Activated naive CD8-positive, alpha-beta T cell treated with anti-CD3 and anti-CD28 coated beads, Interleukin-2, amount 50 U/mL, for 24 hours (primary cell): ENCODE measurements around the gene TAAR8.
"Not testable (repeated sequence)": the region's sequence is repeated elsewhere in the genome, so short reads cannot be mapped to it uniquely, and the experiment has no call there.

Experiments used
- ATAC-seq: fragments of 150-1000 bp; cut with Tn5 transposase; one replicate; pipeline ENCODE4 v1.10.0; 2021
- DNase-seq: peaks from one replicate; pipeline ENCODE4 v3.0.0; 2021
- H3K27ac Mint-ChIP-seq: one replicate; pipeline ENCODE4 v1.8.0; 2021; ENCODE audit warnings: mild to moderate bottlenecking, mixed read lengths
- H3K27me3 Mint-ChIP-seq: one replicate; pipeline ENCODE4 v1.8.0; 2021; ENCODE audit warnings: mixed read lengths
- H3K36me3 Mint-ChIP-seq: one replicate; pipeline ENCODE4 v1.8.0; 2021; ENCODE audit warnings: low read depth, mixed read lengths
- H3K4me1 Mint-ChIP-seq: one replicate; pipeline ENCODE4 v1.8.0; 2021; ENCODE audit warnings: mixed read lengths
- H3K4me3 Mint-ChIP-seq: one replicate; pipeline ENCODE4 v1.8.0; 2021; ENCODE audit warnings: mild to moderate bottlenecking, moderate library complexity, mixed read lengths
- H3K9me3 Mint-ChIP-seq: one replicate; pipeline ENCODE4 v1.8.0; 2021; ENCODE audit warnings: mixed read lengths

Gene TAAR8

DNA sequence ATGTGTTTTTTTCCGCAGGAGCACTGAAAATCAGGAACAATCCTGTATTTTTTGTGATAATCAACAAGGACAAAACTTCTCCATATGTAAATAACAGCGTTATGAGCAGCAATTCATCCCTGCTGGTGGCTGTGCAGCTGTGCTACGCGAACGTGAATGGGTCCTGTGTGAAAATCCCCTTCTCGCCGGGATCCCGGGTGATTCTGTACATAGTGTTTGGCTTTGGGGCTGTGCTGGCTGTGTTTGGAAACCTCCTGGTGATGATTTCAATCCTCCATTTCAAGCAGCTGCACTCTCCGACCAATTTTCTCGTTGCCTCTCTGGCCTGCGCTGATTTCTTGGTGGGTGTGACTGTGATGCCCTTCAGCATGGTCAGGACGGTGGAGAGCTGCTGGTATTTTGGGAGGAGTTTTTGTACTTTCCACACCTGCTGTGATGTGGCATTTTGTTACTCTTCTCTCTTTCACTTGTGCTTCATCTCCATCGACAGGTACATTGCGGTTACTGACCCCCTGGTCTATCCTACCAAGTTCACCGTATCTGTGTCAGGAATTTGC lies 17.8 kb downstream of the TAAR8 start, which contains the start of gene TAAR6:
TAAR6 (plus strand) TSS at position 102 of the 557 bp plus-strand sequence; CDS start at position 102, 0 bp downstream.
- Mint-ChIP-seq H3K27ac (no peak within 1 kb of the TSS), H3K9me3 (no peaks in the 10 kb centered on the region), H3K27me3 (peaks cover 15% of the 10 kb centered on the region), H3K4me1 (no peaks in the 10 kb centered on the region), H3K4me3 (no peak within 1 kb of the TSS), H3K36me3 (no peaks in the 10 kb centered on the region)
- ATAC-seq: no peak
- DNase-seq: no peak

GRCh38 chr6:132571774-132572173 lies 19.3 kb downstream of the TAAR8 start:
- H3K9me3 Mint-ChIP-seq: no peaks in the 10 kb centered on the region
- no peaks in the 10 kb centered on the region for H3K4me1 Mint-ChIP-seq
- ATAC-seq (no peak), DNase-seq (no peak)
- H3K36me3 Mint-ChIP-seq: no peaks in the 10 kb centered on the region
- H3K27me3 Mint-ChIP-seq: peaks cover 15% of the 10 kb centered on the region
- H3K27ac Mint-ChIP-seq: no peak overlapping the region
- no peak overlapping the region for H3K4me3 Mint-ChIP-seq

- DNase-seq (no peak), ATAC-seq (no peak)
- Mint-ChIP-seq H3K27me3 (peaks cover 4% of the 10 kb centered on the region), H3K4me1 (no peaks in the 10 kb centered on the region), H3K27ac (no peak overlapping the region), H3K4me3 (no peak overlapping the region), H3K36me3 (no peaks in the 10 kb centered on the region), H3K9me3 (peaks cover 4% of the 10 kb centered on the region)
These were observed 32.2 kb downstream of the TAAR8 start for GRCh38 chr6:132584698-132585097.

GRCh38 chr6:132587424-132587823 lies 35.0 kb downstream of the TAAR8 start:
- Mint-ChIP-seq H3K36me3 (no peaks in the 10 kb centered on the region), H3K4me1 (no peaks in the 10 kb centered on the region)

DNA sequence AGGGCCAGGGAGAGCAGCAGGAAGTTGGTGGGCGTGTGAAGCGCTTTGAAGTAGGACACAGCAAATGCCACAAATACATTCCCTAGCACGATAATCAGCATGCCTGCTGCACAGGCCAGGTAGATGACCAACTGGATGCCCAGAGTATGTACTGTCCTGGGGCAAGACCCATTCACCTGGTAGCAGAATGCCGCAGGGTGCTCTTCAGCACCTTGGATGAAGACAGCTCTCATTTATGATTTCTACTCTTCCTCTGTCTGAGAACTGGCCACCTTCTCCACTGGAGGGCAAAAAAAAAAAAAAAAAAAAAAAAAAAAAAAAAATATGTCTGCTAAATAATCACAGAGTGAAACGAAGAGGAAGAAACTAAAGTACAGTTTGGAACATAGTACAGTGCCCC lies 37.0 kb downstream of the TAAR8 start, which contains the start of gene TAAR5:
TAAR5 (minus strand) TSS at position 288 of the 400 bp plus-strand sequence; CDS start at position 233, 55 bp downstream.
- DNase-seq (no peak), ATAC-seq (no peak)
- peaks cover 9% of the 10 kb centered on the region for H3K27me3 Mint-ChIP-seq
- no peaks in the 10 kb centered on the region for H3K4me1 Mint-ChIP-seq
- H3K36me3 Mint-ChIP-seq: no peaks in the 10 kb centered on the region
- no peaks in the 10 kb centered on the region for H3K9me3 Mint-ChIP-seq
- H3K4me3 Mint-ChIP-seq: no peak within 1 kb of the TSS
- H3K27ac Mint-ChIP-seq: no peak within 1 kb of the TSS

More at GRCh38 chr6:132587424-132587823, 35.0 kb downstream of the TAAR8 start:
- Mint-ChIP-seq H3K9me3 (no peaks in the 10 kb centered on the region), H3K4me3 (no peak overlapping the region), H3K27me3 (peaks cover 7% of the 10 kb centered on the region), H3K27ac (no peak overlapping the region)
- ATAC-seq: no peak
- DNase-seq: no peak

DNA sequence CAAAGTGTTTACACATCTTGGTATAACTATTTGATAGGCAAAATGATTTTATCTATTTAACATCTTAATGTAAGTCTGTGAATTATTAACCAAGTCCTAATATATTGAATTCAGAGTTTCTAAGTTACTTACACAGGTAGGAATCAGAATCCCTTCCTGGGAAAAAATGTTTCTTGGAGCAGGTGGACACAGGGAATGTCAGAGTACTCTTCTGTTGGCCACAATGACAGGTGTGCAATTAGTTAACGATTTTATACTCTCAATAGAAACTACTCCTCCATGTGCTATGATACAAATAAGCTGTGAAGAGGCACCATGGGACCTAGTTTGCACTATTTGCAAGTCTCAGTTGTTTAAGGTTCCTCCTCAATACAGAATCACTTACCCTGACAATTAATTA lies 37.9 kb downstream of the TAAR8 start:
- no peak overlapping the region for H3K4me3 Mint-ChIP-seq
- no peaks in the 10 kb centered on the region for H3K4me1 Mint-ChIP-seq
- peaks cover 9% of the 10 kb centered on the region for H3K27me3 Mint-ChIP-seq
- DNase-seq: no peak
- H3K36me3 Mint-ChIP-seq: no peaks in the 10 kb centered on the region
- no peak for ATAC-seq
- H3K27ac Mint-ChIP-seq: no peak overlapping the region
- H3K9me3 Mint-ChIP-seq: no peaks in the 10 kb centered on the region

DNA sequence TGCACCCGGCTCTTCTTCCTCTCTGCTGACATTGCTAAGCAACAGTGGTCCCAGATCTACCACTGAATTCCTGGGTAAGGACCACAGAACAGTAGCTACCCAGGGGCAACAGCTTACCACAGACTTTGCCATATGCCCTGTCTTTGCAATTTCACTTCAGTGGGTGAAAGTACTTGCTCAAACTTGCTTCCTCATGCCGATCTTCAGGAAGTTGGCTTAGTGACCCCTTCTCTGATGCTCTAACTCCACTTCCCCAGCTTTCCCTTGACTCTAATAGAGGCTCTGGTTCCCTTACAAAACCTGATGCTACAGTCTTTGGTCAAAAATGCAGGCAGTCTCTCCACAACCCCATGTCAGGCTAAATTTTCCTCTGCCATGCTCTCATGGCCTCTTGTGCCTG lies 40.4 kb downstream of the TAAR8 start:
- no peak for ATAC-seq
- no peaks in the 10 kb centered on the region for H3K4me1 Mint-ChIP-seq
- no peaks in the 10 kb centered on the region for H3K36me3 Mint-ChIP-seq
- no peak overlapping the region for H3K4me3 Mint-ChIP-seq
- no peak for DNase-seq
- H3K27me3 Mint-ChIP-seq: peaks cover 9% of the 10 kb centered on the region
- no peaks in the 10 kb centered on the region for H3K9me3 Mint-ChIP-seq
- no peak overlapping the region for H3K27ac Mint-ChIP-seq

DNA sequence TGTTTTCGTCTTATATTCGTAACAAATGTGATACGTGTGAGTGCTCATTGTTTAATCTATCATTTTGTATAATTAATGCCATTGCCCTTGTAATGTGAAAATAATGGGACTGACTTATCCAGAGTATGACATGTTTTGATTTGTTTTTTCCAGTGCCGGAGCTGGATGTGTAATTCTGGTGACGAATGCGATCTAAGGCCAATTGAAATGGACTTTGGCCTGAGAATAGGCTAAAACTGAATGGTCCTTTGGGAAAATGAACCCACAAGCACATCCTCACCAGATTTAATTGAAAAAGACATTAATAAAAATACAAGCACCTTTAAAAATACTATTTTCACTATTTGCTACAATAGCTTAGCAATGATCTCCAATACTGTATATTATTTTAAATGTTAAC lies 43.7 kb downstream of the TAAR8 start:
- Mint-ChIP-seq H3K27me3 (peaks cover 18% of the 10 kb centered on the region), H3K9me3 (no peaks in the 10 kb centered on the region), H3K4me3 (no peak overlapping the region), H3K4me1 (no peaks in the 10 kb centered on the region), H3K27ac (no peak overlapping the region), H3K36me3 (no peaks in the 10 kb centered on the region)
- ATAC-seq (no peak), DNase-seq (no peak)

DNA sequence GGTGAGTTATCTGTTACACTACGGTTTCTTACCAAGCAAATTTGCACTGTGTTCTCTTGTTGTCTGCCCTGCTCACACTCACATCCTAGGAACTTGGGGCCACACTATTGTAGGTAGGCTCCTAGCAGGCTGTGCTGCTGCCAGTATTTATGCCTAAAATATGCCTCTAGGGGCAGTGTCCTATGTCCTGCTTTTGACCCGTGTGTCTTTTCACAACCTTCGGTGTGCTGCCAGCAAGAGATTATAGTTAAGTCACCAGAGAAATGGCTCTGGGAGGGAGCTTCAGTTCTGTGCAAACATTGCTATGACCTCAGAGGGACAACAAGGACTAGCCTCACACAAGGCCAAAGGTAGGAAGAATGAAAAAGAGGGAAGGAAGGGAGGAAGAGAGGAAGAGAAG lies 46.0 kb downstream of the TAAR8 start:
- ATAC-seq: no peak
- Mint-ChIP-seq H3K27me3 (peaks cover 16% of the 10 kb centered on the region), H3K4me1 (no peaks in the 10 kb centered on the region), H3K4me3 (no peak overlapping the region), H3K9me3 (no peaks in the 10 kb centered on the region), H3K36me3 (no peaks in the 10 kb centered on the region), H3K27ac (no peak overlapping the region)
- DNase-seq: no peak

DNA sequence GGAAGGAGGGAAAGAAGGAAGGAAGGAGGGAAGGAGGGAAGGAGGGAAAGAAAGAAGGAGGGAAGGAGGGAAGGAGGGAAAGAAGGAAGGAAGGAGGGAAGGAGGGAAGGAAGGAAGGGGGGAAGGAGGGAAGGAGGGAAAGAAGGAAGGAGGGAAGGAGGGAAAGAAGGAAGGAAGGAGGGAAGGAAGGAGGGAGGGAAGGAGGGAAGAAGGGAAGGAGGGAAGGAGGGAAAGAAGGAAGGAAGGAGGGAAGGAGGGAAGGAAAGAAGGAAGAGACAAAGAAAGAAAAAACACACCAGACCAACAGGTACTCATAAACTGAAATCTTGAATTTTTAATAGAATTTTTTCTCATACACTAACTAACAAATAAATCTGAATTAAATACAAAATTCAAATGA lies 48.4 kb downstream of the TAAR8 start:
- H3K36me3 Mint-ChIP-seq, DNase-seq, ATAC-seq, H3K27ac Mint-ChIP-seq, H3K9me3 Mint-ChIP-seq, H3K4me3 Mint-ChIP-seq, H3K4me1 Mint-ChIP-seq: not testable (repeated sequence)
- peaks cover 21% of the 10 kb centered on the region for H3K27me3 Mint-ChIP-seq
